AG04450 (cell line): ENCODE results near the gene MED13L. TPM values are rescaled to one million over a fixed set of nuclear protein-coding genes. Genes with fewer than 3 reads are reported as not detected.
"Not testable (repeated sequence)": the region's sequence is repeated elsewhere in the genome, so short reads cannot be mapped to it uniquely, and the experiment has no call there.

Experiments used
- CTCF ChIA-PET: fragments of 300-600, 350-600 bp; formaldehyde crosslinking; extraction: SDS; loops from one replicate; lab custom pipeline; 2022; ENCODE audit warnings: antibody characterized with exemption, inconsistent platforms; lab: Charles Lee
- POLR2A ChIA-PET: fragments of 350-600 bp; formaldehyde crosslinking; extraction: SDS; loops from one replicate; lab custom pipeline; 2021; ENCODE audit warnings: antibody characterized with exemption, inconsistent platforms; lab: Yijun Ruan, JAX
- DNase-seq: peaks from one replicate; pipeline ENCODE4 v3.0.0-alpha.2; 2011; ENCODE audit warnings: low read depth, low spot score
- H3K27ac ChIP-seq: one replicate; pipeline ENCODE4 v1.5.1; 2012; ENCODE audit warnings: low read depth, low read length, control low read depth
- H3K27me3 ChIP-seq: one replicate; pipeline ENCODE4 v1.6.0; 2012; ENCODE audit warnings: low read length; ENCODE audit not compliant: control insufficient read depth, insufficient read depth
- H3K4me3 ChIP-seq: 2 replicates; pipeline ENCODE4 v1.5.1; 2011; ENCODE audit warnings: mild to moderate bottlenecking, low read depth, low read length, control low read depth
- H3K9me3 ChIP-seq: 2 replicates; pipeline ENCODE4 v1.5.1; 2012; ENCODE audit warnings: low read length; ENCODE audit not compliant: control insufficient read depth, insufficient read depth
- polyA plus RNA-seq: library from polyadenylated mRNA; depleted of rRNA; stranded (reverse); fragments of >200 nt; gene quantifications from 2 replicates; pipeline ENCODE4 v1.2.3, GENCODE V29; 2011
- TF ChIP-seq, protein P1 (sequence below): IDR thresholded peaks from 2 replicates; pipeline ENCODE4 v1.5.1; 2011; ENCODE audit warnings: low read depth, low read length, control low read depth, inconsistent platforms

The MED13L gene
- polyA plus RNA-seq, 1 experiment = 56.2 TPM

GRCh38 chr12:116033765-116034164, 243.7 kb downstream of the MED13L start:
- no peak overlapping the region for H3K4me3 ChIP-seq
- CTCF ChIA-PET = no interaction called here
- no peak for DNase-seq

DNA sequence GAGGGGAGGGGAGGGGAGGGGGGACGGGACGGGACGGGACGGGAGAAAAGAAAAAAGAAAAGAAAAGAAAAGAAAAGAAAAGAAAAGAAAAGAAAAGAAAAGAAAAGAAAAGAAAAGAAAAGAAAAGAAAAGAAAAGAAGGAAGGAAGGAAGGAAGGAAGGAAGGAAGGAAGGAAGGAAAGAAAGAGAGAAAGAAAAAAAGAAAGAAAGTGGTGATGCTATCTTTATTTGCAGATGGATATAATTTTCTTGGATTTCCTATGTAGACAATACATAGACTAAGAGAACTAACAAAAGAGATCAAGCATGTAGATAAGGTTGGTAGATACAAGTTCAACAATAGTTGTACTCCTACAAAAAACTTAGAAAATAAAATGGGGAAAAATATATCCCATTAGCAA, 245.9 kb downstream of the MED13L start:
- H3K27me3 ChIP-seq, H3K9me3 ChIP-seq, POLR2A ChIA-PET, H3K27ac ChIP-seq, H3K4me3 ChIP-seq, DNase-seq: not testable (repeated sequence)
- CTCF ChIA-PET = interaction anchor here (0.7 kb wide), 1 partner anchor 222 kb away, joined by 6 read pairs; no protein-coding TSS in a partner anchor

More at GRCh38 chr12:116033765-116034164, 243.7 kb downstream of the MED13L start:
- TF ChIP-seq, protein P1, sequence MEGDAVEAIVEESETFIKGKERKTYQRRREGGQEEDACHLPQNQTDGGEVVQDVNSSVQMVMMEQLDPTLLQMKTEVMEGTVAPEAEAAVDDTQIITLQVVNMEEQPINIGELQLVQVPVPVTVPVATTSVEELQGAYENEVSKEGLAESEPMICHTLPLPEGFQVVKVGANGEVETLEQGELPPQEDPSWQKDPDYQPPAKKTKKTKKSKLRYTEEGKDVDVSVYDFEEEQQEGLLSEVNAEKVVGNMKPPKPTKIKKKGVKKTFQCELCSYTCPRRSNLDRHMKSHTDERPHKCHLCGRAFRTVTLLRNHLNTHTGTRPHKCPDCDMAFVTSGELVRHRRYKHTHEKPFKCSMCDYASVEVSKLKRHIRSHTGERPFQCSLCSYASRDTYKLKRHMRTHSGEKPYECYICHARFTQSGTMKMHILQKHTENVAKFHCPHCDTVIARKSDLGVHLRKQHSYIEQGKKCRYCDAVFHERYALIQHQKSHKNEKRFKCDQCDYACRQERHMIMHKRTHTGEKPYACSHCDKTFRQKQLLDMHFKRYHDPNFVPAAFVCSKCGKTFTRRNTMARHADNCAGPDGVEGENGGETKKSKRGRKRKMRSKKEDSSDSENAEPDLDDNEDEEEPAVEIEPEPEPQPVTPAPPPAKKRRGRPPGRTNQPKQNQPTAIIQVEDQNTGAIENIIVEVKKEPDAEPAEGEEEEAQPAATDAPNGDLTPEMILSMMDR = no peak
- Histone ChIP-seq H3K9me3 (no peaks in the 10 kb centered on the region), H3K27ac (no peak overlapping the region), H3K27me3 (no peaks in the 10 kb centered on the region)
- POLR2A ChIA-PET = no interaction called here

GRCh38 chr12:116028619-116029018, 248.9 kb downstream of the MED13L start:
- CTCF ChIA-PET = interaction anchor here (0.6 kb wide), 1 partner anchor 17 kb away, joined by 3 read pairs; no protein-coding TSS in a partner anchor
- Histone ChIP-seq H3K9me3 (no peaks in the 10 kb centered on the region), H3K27me3 (no peaks in the 10 kb centered on the region), H3K4me3 (no peak overlapping the region), H3K27ac (no peak overlapping the region)
- no peak for DNase-seq
- TF ChIP-seq, protein P1 = no peak
- POLR2A ChIA-PET = no interaction called here

- POLR2A ChIA-PET = no interaction called here
- no peaks in the 10 kb centered on the region for H3K27me3 ChIP-seq
- TF ChIP-seq, protein P1 = no peak
- H3K4me3 ChIP-seq = no peak overlapping the region
- no peaks in the 10 kb centered on the region for H3K9me3 ChIP-seq
- CTCF ChIA-PET = no interaction called here
- H3K27ac ChIP-seq = no peak overlapping the region
- no peak for DNase-seq
Measured at GRCh38 chr12:116027551-116027821, 250.0 kb downstream of the MED13L start.

GRCh38 chr12:116026768-116027550, 250.5 kb downstream of the MED13L start:
- H3K27me3 ChIP-seq = no peaks in the 10 kb centered on the region
- H3K4me3 ChIP-seq = no peak overlapping the region
- H3K27ac ChIP-seq = no peak overlapping the region
- CTCF ChIA-PET = no interaction called here
- DNase-seq = no peak
- POLR2A ChIA-PET = no interaction called here
- H3K9me3 ChIP-seq = no peaks in the 10 kb centered on the region
- TF ChIP-seq, protein P1 = no peak
